ENCODE data around the gene KCNF1. TPM values are rescaled to one million over a fixed set of nuclear protein-coding genes. Genes with fewer than 3 reads are reported as not detected.

The KCNF1 gene
- polyA plus RNA-seq, 4 donors = 0.64 to 1.6 (median 1.2) TPM

DNA sequence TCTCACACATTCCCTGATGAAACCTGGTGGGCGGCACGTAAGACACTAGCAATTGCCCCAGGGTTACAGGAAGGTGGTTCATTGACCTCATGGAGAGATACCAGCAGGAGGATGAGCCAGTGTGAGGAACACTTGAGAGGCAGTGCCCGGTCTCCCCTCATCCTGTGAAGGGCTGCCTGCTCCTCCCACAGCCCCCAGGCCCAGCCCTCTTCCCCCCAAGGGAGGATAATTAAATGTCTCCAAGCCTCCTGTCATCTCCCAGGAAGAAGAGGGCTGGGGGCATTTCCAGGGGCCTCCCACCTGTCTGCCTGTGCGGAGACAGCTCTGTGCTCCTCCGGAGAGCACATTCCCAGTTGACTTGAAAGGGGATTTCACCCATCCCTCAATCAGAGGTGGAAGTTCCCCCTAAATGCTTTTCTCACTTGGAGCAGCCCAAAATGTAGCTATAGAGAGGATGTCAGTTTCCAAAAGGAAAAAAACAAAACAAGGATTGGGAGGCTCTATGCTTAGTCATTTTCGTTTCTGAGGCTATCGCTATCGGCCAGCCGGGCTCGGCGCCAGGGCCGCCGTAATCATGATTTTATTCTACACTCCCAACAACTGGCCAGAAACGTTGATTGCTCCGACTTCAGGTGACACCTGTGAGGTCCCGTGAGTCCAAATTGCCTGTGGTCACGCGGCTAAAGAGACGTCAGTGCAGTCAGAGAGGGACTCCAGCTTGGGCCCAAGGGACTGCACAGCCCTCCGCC, 7.1 kb downstream of the KCNF1 start:
- DNase-seq (ENCODE audit: low read depth in 4 of 4, low spot score in 2 of 4) = no peak

GRCh38 chr2:10919410-10919770, 7.7 kb downstream of the KCNF1 start:
- DNase-seq (ENCODE audit: low read depth in 4 of 4, low spot score in 2 of 4) = no peak

- DNase-seq (ENCODE audit: low read depth in 4 of 4, low spot score in 2 of 4) = no peak
These were observed 8.3 kb downstream of the KCNF1 start for GRCh38 chr2:10919771-10920621.

DNA sequence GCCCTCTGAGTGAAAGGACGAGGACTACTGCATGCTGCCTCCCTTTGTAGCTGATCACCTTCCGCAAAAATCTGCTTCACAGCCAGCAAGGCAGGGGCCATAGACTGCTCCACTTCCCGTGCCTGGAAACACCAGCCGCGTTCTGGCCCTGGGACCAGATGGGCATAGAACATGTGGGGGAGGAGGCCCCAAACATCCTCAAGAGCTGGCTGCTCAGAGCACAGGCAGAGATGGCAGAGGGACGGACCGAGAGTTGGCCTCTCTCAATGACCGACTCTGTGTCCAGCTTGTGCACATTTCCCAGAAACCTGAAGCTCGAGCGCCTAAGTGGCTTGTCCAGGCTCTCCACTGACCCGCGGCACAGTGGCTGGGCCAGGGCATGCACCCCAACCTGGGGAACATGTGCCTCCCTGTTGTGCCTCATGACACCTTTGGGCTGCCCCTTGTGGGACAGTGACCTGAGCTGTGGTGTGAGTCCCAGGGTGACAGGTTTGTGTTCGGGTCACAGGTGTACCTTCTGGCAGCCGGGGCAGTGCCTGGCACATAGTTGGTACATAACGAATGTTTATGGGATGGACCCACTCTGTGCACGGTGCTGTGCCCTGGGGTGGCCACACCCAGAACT, 9.1 kb downstream of the KCNF1 start:
- no peak for DNase-seq (ENCODE audit: low read depth in 4 of 4, low spot score in 2 of 4)

DNA sequence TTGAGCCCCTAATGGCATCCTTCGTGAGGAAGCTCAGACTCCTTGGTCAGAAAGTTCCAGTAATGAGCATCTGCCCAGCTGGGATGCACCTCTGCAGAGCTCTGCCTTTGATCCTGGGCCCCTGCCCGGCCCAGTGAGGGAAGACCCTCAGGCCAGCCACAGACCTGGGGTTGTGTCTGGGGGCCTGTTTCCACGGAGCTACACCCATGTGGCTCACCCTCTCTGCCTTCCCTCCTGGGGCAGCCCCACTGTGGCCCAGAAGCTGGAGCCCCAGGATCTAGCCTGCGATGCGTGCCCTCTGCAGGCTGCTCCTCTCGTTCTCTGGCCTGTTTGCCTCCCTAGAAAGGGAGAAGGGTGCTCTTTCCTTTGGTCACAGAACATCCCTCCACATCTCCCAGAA, 9.8 kb downstream of the KCNF1 start:
- DNase-seq (ENCODE audit: low read depth in 4 of 4, low spot score in 2 of 4) = no peak

- DNase-seq (ENCODE audit: low read depth in 4 of 4, low spot score in 2 of 4) = no peak
These were observed 10.7 kb downstream of the KCNF1 start for GRCh38 chr2:10922307-10923007.

GRCh38 chr2:10923008-10923375, 11.3 kb downstream of the KCNF1 start:
- DNase-seq (ENCODE audit: low read depth in 4 of 4, low spot score in 2 of 4) = no peak

- DNase-seq (ENCODE audit: low read depth in 4 of 4, low spot score in 2 of 4) = no peak
These were observed 12.2 kb downstream of the KCNF1 start for GRCh38 chr2:10923965-10924364.

GRCh38 chr2:10924441-10924840, 12.7 kb downstream of the KCNF1 start:
- no peak for DNase-seq (ENCODE audit: low read depth in 4 of 4, low spot score in 2 of 4)

- DNase-seq (ENCODE audit: low read depth in 4 of 4, low spot score in 2 of 4) = no peak
These were observed 13.1 kb downstream of the KCNF1 start for GRCh38 chr2:10924859-10925258.

- no peak for DNase-seq (ENCODE audit: low read depth in 4 of 4, low spot score in 2 of 4)
These were observed 14.6 kb downstream of the KCNF1 start for GRCh38 chr2:10926191-10926820.

DNA sequence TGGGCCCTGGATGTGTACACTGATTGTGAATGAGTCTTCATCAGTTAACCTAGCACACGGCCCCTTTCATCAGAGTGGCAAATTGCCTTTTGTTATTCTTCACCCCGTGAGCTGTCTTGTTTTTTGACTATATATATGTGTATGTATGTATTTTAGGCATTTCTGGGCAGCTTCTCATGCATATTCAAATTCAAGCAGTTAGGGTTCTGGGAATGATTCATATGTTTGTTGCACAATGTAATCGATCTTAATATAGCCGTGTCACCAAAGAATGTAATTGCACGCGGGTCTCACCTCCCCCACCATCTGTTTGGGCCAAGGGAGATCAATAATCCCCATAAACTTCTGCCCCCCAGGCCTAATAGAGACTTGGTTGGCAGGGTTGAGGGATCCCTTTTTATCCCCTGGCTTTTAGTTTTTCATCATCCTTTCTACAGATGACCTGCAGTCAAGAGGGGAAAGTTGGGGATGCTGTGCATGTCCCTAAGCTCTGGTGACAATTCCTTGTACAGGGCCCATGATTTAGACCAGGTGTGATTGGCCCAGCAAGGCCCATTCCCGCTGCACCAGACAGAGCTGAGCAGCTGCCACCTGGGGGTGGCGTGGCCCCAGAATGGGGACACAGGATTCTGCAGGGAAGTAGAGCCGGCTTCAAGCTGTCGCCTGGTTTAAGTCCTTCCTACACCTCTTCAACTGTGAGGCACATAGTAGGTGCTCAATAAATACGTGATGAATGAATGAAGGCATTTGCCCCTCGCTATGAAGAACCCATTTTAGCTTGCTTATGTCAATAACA, 19.2 kb downstream of the KCNF1 start:
- no peak for DNase-seq (ENCODE audit: low read depth in 4 of 4, low spot score in 2 of 4)

GRCh38 chr2:10931710-10932255, 20.0 kb downstream of the KCNF1 start:
- DNase-seq (ENCODE audit: low read depth in 4 of 4, low spot score in 2 of 4) = no peak

GRCh38 chr2:10932345-10933151, 20.8 kb downstream of the KCNF1 start:
- DNase-seq (ENCODE audit: low read depth in 4 of 4, low spot score in 2 of 4) = peak in 3 of 4 donors; percentile 46 to 62 (median 59)

- no peak for DNase-seq (ENCODE audit: low read depth in 4 of 4, low spot score in 2 of 4)
These were observed 22.0 kb downstream of the KCNF1 start for GRCh38 chr2:10933700-10934225.

DNA sequence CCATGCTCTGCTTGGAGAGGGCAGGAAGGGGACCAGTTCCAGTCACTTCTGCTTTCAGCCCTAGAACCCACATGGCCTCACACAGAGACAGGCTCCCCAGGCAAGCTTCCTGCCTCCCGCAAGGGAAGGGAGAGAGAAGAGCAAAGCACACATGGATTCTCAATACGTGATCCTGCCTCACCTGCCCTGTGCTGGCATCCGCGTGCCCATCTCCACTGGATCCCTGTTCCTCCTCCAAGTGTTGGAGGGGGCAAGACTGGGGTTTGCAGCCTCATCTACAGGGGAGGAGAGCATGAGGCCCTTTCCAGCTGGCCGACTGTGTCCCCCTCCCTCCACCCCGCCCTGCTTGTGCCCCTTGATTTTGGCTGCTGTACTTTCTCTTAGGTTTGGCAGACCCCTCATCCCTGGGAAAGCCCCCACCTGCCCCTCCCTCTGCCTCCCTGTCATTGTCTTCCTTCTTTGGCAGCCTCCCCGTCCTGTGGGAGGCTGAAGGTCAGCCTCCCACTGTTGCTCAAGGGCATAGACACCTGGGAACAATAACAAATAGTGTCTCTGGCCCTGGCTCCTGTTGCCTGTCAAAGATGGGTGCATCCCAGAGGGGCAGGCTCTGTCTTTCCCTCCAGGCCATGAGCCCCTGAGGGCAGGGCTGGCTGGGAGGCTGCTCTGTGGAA, 22.7 kb downstream of the KCNF1 start:
- DNase-seq (ENCODE audit: low read depth in 4 of 4, low spot score in 2 of 4) = no peak

DNA sequence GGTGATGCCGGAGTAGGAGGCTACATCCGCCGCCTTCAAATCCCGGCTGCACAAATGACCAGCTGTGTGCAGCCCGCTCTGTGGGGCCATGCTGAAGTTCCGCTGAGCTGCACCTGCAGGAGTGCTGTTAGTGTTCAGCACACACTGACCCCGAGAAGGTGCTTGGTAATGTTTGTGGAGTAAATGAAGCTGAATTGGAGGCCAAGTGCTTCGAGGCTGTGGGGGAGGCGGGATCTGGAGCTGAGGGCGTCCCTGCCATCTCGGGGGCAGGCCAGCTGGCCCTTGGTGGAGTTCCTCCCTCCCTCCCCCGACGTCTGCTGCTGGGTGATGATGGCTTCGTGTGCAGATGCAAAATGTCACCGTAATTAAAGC, 23.2 kb downstream of the KCNF1 start:
- DNase-seq (ENCODE audit: low read depth in 4 of 4, low spot score in 2 of 4) = no peak

- DNase-seq (ENCODE audit: low read depth in 4 of 4, low spot score in 2 of 4) = no peak
These were observed 23.7 kb downstream of the KCNF1 start for GRCh38 chr2:10935366-10935918.

All from left renal cortex interstitium (tissue), 4 donors.